Skin epidermis (tissue), 12 donors: ENCODE measurements around the gene HEXD.

Experiments
- H3K27ac ChIP-seq, 21 experiments: fragments of 200-600 bp; sonication (generic) in 11 of 21; one replicate each; pipeline ENCODE4 v1.5.0; 2020; ENCODE audit warnings: mild to moderate bottlenecking in 3 of 21, inconsistent platforms in 2 of 21, moderate library complexity in 2 of 21
- H3K4me3 ChIP-seq, 7 experiments: fragments of 200-600 bp; sonication (generic) in 2 of 7; one replicate each; pipeline ENCODE4 v1.5.0; 2020; ENCODE audit warnings: inconsistent platforms in 2 of 7, mild to moderate bottlenecking in 2 of 7, moderate library complexity in 1 of 7

Gene HEXD

GRCh38 chr17:82392209-82392920 lies 25.8 kb upstream of the HEXD start:
- no peak overlapping the region for H3K27ac ChIP-seq
- no peak overlapping the region for H3K4me3 ChIP-seq

GRCh38 chr17:82392941-82393340 lies 25.2 kb upstream of the HEXD start:
- Histone ChIP-seq H3K27ac (no peak overlapping the region), H3K4me3 (no peak overlapping the region)

GRCh38 chr17:82394278-82394677 lies 23.9 kb upstream of the HEXD start:
- Histone ChIP-seq H3K27ac (no peak overlapping the region), H3K4me3 (no peak overlapping the region)

- Histone ChIP-seq H3K27ac (peak overlapping the region in 19 of 21 experiments; percentile 25 to 83 (median 55)), H3K4me3 (peak overlapping the region in 6 of 7 experiments; percentile 4 to 22 (median 13))
Measured at GRCh38 chr17:82396601-82397435, 21.3 kb upstream of the HEXD start.

GRCh38 chr17:82397449-82398335 lies 20.5 kb upstream of the HEXD start:
- Histone ChIP-seq H3K27ac (peak overlapping the region in 19 of 21 experiments; percentile 33 to 83 (median 58)), H3K4me3 (peak overlapping the region in 6 of 7 experiments; percentile 4 to 22 (median 11))

GRCh38 chr17:82399041-82399441 lies 19.1 kb upstream of the HEXD start:
- Histone ChIP-seq H3K27ac (peak overlapping the region in 14 of 21 experiments; percentile 14 to 82 (median 72)), H3K4me3 (no peak overlapping the region)

- no peak overlapping the region for H3K4me3 ChIP-seq
- peak overlapping the region in 18 of 21 experiments; percentile 2 to 82 (median 62) for H3K27ac ChIP-seq
Measured at GRCh38 chr17:82399601-82400101, 18.5 kb upstream of the HEXD start.

- Histone ChIP-seq H3K27ac (peak overlapping the region in 18 of 21 experiments; percentile 2 to 82 (median 62)), H3K4me3 (no peak overlapping the region)
Measured at GRCh38 chr17:82400206-82400605, 17.9 kb upstream of the HEXD start.

- Histone ChIP-seq H3K4me3 (peak overlapping the region in 1 of 7 experiments; percentile 6), H3K27ac (peak overlapping the region in 12 of 21 experiments; percentile 2 to 82 (median 58))
Measured at GRCh38 chr17:82400830-82401229, 17.3 kb upstream of the HEXD start.

- H3K27ac ChIP-seq: no peak overlapping the region
Measured at GRCh38 chr17:82402865-82403264, 15.3 kb upstream of the HEXD start.

GRCh38 chr17:82403662-82404660 lies 14.2 kb upstream of the HEXD start:
- no peak overlapping the region for H3K4me3 ChIP-seq
- H3K27ac ChIP-seq: no peak overlapping the region

More at GRCh38 chr17:82402865-82403264, 15.3 kb upstream of the HEXD start:
- no peak overlapping the region for H3K4me3 ChIP-seq

GRCh38 chr17:82405051-82405450 lies 13.1 kb upstream of the HEXD start:
- no peak overlapping the region for H3K4me3 ChIP-seq
- no peak overlapping the region for H3K27ac ChIP-seq

- Histone ChIP-seq H3K27ac (no peak overlapping the region), H3K4me3 (no peak overlapping the region)
Measured at GRCh38 chr17:82406131-82406671, 11.9 kb upstream of the HEXD start.

- Histone ChIP-seq H3K27ac (no peak overlapping the region), H3K4me3 (no peak overlapping the region)
Measured at GRCh38 chr17:82407255-82407654, 10.9 kb upstream of the HEXD start.

GRCh38 chr17:82408288-82408937 lies 9.7 kb upstream of the HEXD start:
- Histone ChIP-seq H3K27ac (no peak overlapping the region), H3K4me3 (no peak overlapping the region)

GRCh38 chr17:82408938-82409318 lies 9.2 kb upstream of the HEXD start:
- Histone ChIP-seq H3K4me3 (no peak overlapping the region), H3K27ac (no peak overlapping the region)

GRCh38 chr17:82410014-82410716 lies 8.0 kb upstream of the HEXD start:
- no peak overlapping the region for H3K27ac ChIP-seq

More at GRCh38 chr17:82410014-82410716, 8.0 kb upstream of the HEXD start:
- H3K4me3 ChIP-seq: no peak overlapping the region
